GM18505 (cell line): ENCODE results near the gene RXRA.

Experiments
- ATAC-seq: cut with Tn5 transposase; IDR thresholded peaks from one replicate; pipeline ENCODE4 v1.9.1; 2021; ENCODE audit not compliant: unreplicated experiment
- POLR2A ChIP-seq: IDR thresholded peaks from 4 replicates; pipeline ENCODE4 v1.6.1; 2011; ENCODE audit warnings: borderline replicate concordance; ENCODE audit not compliant: insufficient read depth, insufficient read length; ENCODE audit errors: extremely low read depth

RXRA gene

GRCh38 chr9:134402182-134402581 is 75.9 kb downstream of the RXRA start:
- ATAC-seq = no peak
- no peak for TF ChIP-seq POLR2A

GRCh38 chr9:134403292-134403681 is 77.0 kb downstream of the RXRA start:
- ATAC-seq = no peak
- no peak for TF ChIP-seq POLR2A

GRCh38 chr9:134403682-134404301 is 77.5 kb downstream of the RXRA start:
- TF ChIP-seq POLR2A = no peak
- no peak for ATAC-seq

GRCh38 chr9:134404376-134405358 is 78.4 kb downstream of the RXRA start:
- ATAC-seq = no peak
- TF ChIP-seq POLR2A = no peak

GRCh38 chr9:134405527-134405926 is 79.3 kb downstream of the RXRA start:
- ATAC-seq = no peak
- no peak for TF ChIP-seq POLR2A

- ATAC-seq = no peak
- no peak for TF ChIP-seq POLR2A
Observed at GRCh38 chr9:134406366-134407120, 80.3 kb downstream of the RXRA start.

- ATAC-seq = peak; percentile 56
- peak; percentile 65 for TF ChIP-seq POLR2A
Observed at GRCh38 chr9:134407121-134407779, 81.0 kb downstream of the RXRA start.

GRCh38 chr9:134408389-134408788 is 82.1 kb downstream of the RXRA start:
- ATAC-seq = no peak
- no peak for TF ChIP-seq POLR2A

GRCh38 chr9:134408939-134409737 is 82.9 kb downstream of the RXRA start:
- no peak for ATAC-seq
- no peak for TF ChIP-seq POLR2A

GRCh38 chr9:134410071-134410834 is 84.0 kb downstream of the RXRA start:
- ATAC-seq = no peak
- no peak for TF ChIP-seq POLR2A

GRCh38 chr9:134410835-134411217 is 84.6 kb downstream of the RXRA start:
- ATAC-seq = no peak
- TF ChIP-seq POLR2A = no peak
